Spinal cord (tissue), 10 donors: Measurements from ENCODE around the gene APEH. TPM values are rescaled to one million over a fixed set of nuclear protein-coding genes. Genes with fewer than 3 reads are reported as not detected.

Experiments used
- DNase-seq, 6 donors: peaks; one replicate each; pipeline versions ENCODE4 v3.0.0 to v3.0.0-alpha.2; 2013 to 2015; ENCODE audit warnings: low spot score in 6 of 6, low read depth in 4 of 6
- H3K27ac ChIP-seq: one replicate; pipeline ENCODE4 v1.5.1; 2013; ENCODE audit warnings: low read depth, low read length, control low read depth
- H3K27me3 ChIP-seq: one replicate; pipeline ENCODE4 v1.6.1; 2013; ENCODE audit warnings: low read length; ENCODE audit not compliant: control insufficient read depth, insufficient read depth
- H3K36me3 ChIP-seq: one replicate; pipeline ENCODE4 v1.6.1; 2013; ENCODE audit warnings: low read length; ENCODE audit not compliant: control insufficient read depth, insufficient read depth
- H3K4me1 ChIP-seq: one replicate; pipeline ENCODE4 v1.6.1; 2013; ENCODE audit warnings: low read length; ENCODE audit not compliant: control insufficient read depth, insufficient read depth
- H3K4me3 ChIP-seq: one replicate; pipeline ENCODE4 v1.5.1; 2013; ENCODE audit warnings: low read depth, low read length, control low read depth
- H3K9me3 ChIP-seq: one replicate; pipeline ENCODE4 v1.6.1; 2013; ENCODE audit warnings: low read length; ENCODE audit not compliant: control insufficient read depth, insufficient read depth
- WGBS: methylation state at CpG from one replicate; pipeline ENCODE4 v1.1.5; 2013; ENCODE audit warnings: missing lambda C conversion rate; ENCODE audit not compliant: insufficient coverage; 5-methylcytosine and 5-hydroxymethylcytosine counted together
- polyA plus RNA-seq, 2 donors: library from polyadenylated mRNA; unstranded; fragments of 120-200 nt; gene quantifications; one replicate each; pipeline ENCODE4 v1.2.1, GENCODE V29; 2013; ENCODE audit not compliant: insufficient read length in 2 of 2
- total RNA-seq, 2 donors: library from RNA; depleted of rRNA in 1 of 2; stranded (reverse); fragments of 120-200 nt in 1 of 2; fragments of >200 nt in 1 of 2; gene quantifications; one replicate each; pipeline versions ENCODE4 v1.2.3 to v1.2.4, GENCODE V29; 2013 to 2014
- donor health status: healthy.

APEH gene
- total and polyA plus RNA-seq, 4 donors, result 68.3 to 116 (median 104) TPM

GRCh38 chr3:49714728-49715550, 40.8 kb downstream of the APEH start:
- H3K9me3 ChIP-seq, result no peaks in the 10 kb centered on the region
- H3K27ac ChIP-seq, result no peak overlapping the region
- H3K4me1 ChIP-seq, result peaks cover 23% of the 10 kb centered on the region
- no peak overlapping the region for H3K4me3 ChIP-seq
- WGBS, result 86% methylated on average over 13 of the region's 13 CpGs
- DNase-seq, result no peak
- no peaks in the 10 kb centered on the region for H3K27me3 ChIP-seq
- H3K36me3 ChIP-seq, result peaks cover 83% of the 10 kb centered on the region

- H3K27ac ChIP-seq, result no peak overlapping the region
- H3K27me3 ChIP-seq, result no peaks in the 10 kb centered on the region
- DNase-seq, result no peak
- peaks cover 30% of the 10 kb centered on the region for H3K4me1 ChIP-seq
- H3K36me3 ChIP-seq, result peaks cover 89% of the 10 kb centered on the region
- H3K9me3 ChIP-seq, result no peaks in the 10 kb centered on the region
- H3K4me3 ChIP-seq, result no peak overlapping the region
- 95% methylated on average over 13 of the region's 13 CpGs for WGBS
Observed at GRCh38 chr3:49715611-49716121, 41.5 kb downstream of the APEH start.

GRCh38 chr3:49716169-49716568, 42.0 kb downstream of the APEH start:
- H3K27ac ChIP-seq, result no peak overlapping the region
- no peaks in the 10 kb centered on the region for H3K27me3 ChIP-seq
- H3K4me1 ChIP-seq, result peaks cover 30% of the 10 kb centered on the region
- no peak overlapping the region for H3K4me3 ChIP-seq
- H3K36me3 ChIP-seq, result peaks cover 91% of the 10 kb centered on the region
- DNase-seq, result no peak
- WGBS, result 95% methylated on average over 6 of the region's 7 CpGs
- H3K9me3 ChIP-seq, result no peaks in the 10 kb centered on the region

- no peaks in the 10 kb centered on the region for H3K27me3 ChIP-seq
- peaks cover 91% of the 10 kb centered on the region for H3K36me3 ChIP-seq
- H3K4me1 ChIP-seq, result peaks cover 31% of the 10 kb centered on the region
- H3K9me3 ChIP-seq, result no peaks in the 10 kb centered on the region
- DNase-seq, result no peak
- H3K27ac ChIP-seq, result no peak overlapping the region
- H3K4me3 ChIP-seq, result no peak overlapping the region
- WGBS, result 93% methylated on average over 15 of the region's 16 CpGs
Observed at GRCh38 chr3:49716691-49717210, 42.6 kb downstream of the APEH start.

- peaks cover 37% of the 10 kb centered on the region for H3K4me1 ChIP-seq
- DNase-seq, result no peak
- H3K27ac ChIP-seq, result no peak overlapping the region
- no peaks in the 10 kb centered on the region for H3K9me3 ChIP-seq
- no peak overlapping the region for H3K4me3 ChIP-seq
- 92% methylated on average over 11 of the region's 14 CpGs for WGBS
- H3K27me3 ChIP-seq, result no peaks in the 10 kb centered on the region
- peaks cover 91% of the 10 kb centered on the region for H3K36me3 ChIP-seq
Observed at GRCh38 chr3:49717211-49717958, 43.2 kb downstream of the APEH start.

- DNase-seq, result peak in 1 of 6 donors; percentile 29
- peaks cover 89% of the 10 kb centered on the region for H3K36me3 ChIP-seq
- H3K4me3 ChIP-seq, result no peak overlapping the region
- no peaks in the 10 kb centered on the region for H3K27me3 ChIP-seq
- no peaks in the 10 kb centered on the region for H3K9me3 ChIP-seq
- peaks cover 45% of the 10 kb centered on the region for H3K4me1 ChIP-seq
- H3K27ac ChIP-seq, result no peak overlapping the region
- whole genome bisulfite sequencing, result 53% methylated on average over 75 of the region's 75 CpGs
Observed at GRCh38 chr3:49717959-49718857, 44.1 kb downstream of the APEH start.

GRCh38 chr3:49718858-49719213, 44.7 kb downstream of the APEH start:
- Histone ChIP-seq H3K9me3 (no peaks in the 10 kb centered on the region), H3K27ac (no peak overlapping the region), H3K4me1 (peaks cover 48% of the 10 kb centered on the region), H3K4me3 (peak overlapping the region; percentile 60), H3K36me3 (peaks cover 83% of the 10 kb centered on the region), H3K27me3 (no peaks in the 10 kb centered on the region)
- 4% methylated on average over 33 of the region's 33 CpGs for WGBS
- DNase-seq, result peak in 1 of 6 donors; percentile 70

GRCh38 chr3:49719214-49719884, 45.2 kb downstream of the APEH start, which contains the start of gene AMIGO3:
TSS of gene AMIGO3 (minus strand) at chr3:49719684. CDS start at chr3:49719465, 219 bp downstream.
- H3K4me1 ChIP-seq, result peaks cover 51% of the 10 kb centered on the region
- H3K9me3 ChIP-seq, result no peaks in the 10 kb centered on the region
- peaks cover 78% of the 10 kb centered on the region for H3K36me3 ChIP-seq
- peak within 1 kb of the TSS; percentile 82 for H3K27ac ChIP-seq
- WGBS, result under 1% methylated on average over 46 of the region's 50 CpGs
- H3K4me3 ChIP-seq, result peak within 1 kb of the TSS; percentile 60
- DNase-seq, result peak; percentile 77 to 98 (median 88)
- H3K27me3 ChIP-seq, result no peaks in the 10 kb centered on the region
